ENCODE measurements around the gene KIF6.
"Not testable (repeated sequence)": the region's sequence is repeated elsewhere in the genome, so short reads cannot be mapped to it uniquely, and the experiment has no call there.

The KIF6 gene

GRCh38 chr6:39543095-39543494, 182.1 kb downstream of the KIF6 start:
- DNase-seq, result no peak

DNA sequence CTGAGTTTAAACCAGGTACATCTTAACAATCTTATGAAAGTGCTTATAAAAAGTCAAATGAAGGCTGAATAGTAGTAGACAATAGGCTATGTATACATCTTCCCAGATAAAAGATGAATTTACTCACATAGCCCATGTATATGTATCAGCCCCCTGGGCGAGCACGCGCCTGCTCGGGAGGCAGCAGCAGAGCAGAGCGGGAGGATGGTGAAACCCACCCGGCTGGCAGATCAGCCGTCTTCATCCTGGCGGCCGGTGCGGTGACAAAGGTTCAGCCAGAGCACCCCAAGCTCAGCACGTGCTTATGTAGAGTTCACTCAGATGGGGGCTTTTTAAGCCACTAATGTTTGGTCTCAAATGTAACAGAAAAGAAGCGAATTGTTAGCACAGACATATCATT, 184.8 kb downstream of the KIF6 start:
- no peak for DNase-seq

DNA sequence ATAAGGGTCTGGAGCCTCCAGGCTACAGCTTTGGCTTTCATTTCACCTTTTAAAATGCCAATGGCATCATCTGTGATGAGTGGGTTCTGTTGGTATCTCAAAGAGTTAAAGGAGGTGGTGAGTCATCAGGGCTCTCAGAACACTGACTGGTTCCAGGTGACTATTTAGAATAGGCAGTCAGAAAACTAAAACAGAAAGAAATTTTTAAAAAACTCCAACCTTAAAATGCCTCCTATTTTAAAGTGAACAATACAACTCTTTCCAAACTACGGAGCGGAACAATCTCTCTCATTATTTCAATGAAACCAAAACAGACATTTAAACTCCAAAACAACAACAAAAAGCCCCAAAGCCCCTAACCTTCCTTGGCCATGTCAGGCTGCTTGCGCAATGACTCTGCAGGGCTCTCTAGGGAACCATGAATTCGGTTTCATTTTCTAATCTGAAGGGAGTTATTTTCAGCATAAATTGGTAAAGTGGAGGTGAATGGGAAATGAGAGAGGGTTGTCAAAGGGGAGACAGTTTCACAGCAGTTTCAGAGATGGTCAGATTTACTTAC, 194.9 kb downstream of the KIF6 start:
- DNase-seq, result no peak

- DNase-seq, result no peak
These were observed 197.2 kb downstream of the KIF6 start for GRCh38 chr6:39527792-39528564.

DNA sequence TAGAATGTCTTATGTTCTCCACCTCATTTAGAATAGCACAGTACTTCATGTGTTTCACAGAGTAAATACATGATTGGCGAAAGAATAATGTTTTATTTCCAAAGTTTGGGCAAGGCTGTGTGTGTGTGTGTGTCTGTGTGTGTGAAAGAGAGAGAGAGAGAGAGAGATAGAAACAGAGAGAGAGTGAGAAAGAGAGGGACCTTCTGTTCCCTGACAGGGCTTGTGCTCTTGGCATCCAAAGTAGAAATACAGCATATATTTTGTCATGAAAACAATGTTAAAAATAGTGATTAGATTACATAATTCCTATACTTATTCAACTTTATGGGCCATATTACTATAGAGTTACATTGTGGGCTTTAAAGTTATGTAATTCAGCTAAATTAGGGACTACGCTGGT, 201.2 kb downstream of the KIF6 start:
- DNase-seq, result no peak

- DNase-seq, result no peak
These were observed 203.2 kb downstream of the KIF6 start for GRCh38 chr6:39521958-39522357.

- DNase-seq, result no peak
These were observed 204.3 kb downstream of the KIF6 start for GRCh38 chr6:39520916-39521315.

DNA sequence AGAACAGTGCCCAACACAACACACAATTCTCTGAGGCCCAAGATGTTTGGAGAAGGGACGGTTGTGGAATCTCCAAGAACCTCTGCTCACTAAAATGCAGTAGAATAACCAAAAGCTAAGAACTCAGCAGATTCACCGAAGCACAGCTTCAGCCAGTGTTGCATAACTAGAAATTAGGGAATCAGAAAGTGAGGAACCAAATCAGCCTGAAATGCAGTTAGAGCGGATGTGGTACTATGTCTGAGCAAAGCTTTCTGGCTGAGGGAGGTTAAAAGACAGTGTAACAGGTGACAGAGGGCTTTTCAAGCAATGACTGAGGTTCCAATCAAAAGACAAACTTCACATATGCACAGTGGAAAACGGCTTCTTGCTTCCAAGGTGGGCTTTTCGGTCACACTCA, 204.8 kb downstream of the KIF6 start:
- no peak for DNase-seq

DNA sequence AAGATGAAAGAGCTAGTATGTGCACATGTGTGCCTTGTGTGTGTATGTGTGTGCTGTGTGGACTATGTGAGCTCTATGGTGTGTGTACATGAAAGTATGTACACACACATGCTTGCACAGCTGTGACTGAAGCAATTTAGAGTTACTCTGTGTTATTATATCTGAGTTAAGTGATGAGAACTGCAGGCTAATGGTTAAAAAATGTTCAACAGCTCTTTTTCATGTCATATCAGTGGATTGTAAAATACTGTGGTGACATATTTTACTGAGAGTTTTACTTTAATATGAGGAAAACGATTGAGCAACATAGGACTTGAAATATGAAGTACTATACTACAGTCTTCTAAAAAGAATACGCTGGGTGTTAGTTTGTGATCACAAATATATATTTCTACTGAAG, 207.0 kb downstream of the KIF6 start:
- no peak for DNase-seq

DNA sequence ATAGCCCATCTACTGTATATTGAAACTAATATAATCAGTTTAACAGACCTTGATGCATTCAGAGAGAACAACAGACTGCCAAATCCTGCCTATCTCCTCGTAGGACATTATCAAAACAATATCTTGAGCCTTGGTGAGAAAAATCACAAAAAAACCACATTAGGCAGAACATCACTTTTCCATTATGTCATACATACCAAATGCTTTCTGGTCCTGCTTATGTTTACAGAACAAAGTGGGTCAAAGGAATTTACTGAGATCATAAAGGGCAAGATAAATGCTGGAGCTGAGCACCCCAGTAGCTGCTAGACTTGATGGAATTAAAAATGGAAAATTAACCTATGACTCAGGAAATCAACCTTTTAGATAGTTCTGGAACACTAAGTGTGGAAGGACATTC, 207.5 kb downstream of the KIF6 start:
- no peak for DNase-seq

DNA sequence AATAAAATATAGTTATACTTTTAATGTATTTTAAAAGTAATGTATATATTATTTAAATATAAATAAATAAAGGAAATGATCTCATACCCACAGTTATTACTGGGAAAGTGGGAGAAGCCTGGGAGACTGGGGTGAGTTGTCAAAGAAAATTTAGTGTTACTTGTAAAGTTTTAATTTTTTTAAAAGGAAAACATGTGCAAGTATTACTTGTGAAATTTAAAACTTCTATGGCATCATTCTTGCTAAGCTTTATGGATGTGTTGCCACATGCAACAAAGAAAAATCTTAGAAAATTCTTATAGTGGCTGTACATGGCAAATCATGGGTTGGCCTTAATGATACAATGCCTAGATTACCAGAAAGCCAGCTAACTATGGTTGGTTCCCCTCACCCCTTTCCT, 208.7 kb downstream of the KIF6 start:
- DNase-seq, result no peak

DNA sequence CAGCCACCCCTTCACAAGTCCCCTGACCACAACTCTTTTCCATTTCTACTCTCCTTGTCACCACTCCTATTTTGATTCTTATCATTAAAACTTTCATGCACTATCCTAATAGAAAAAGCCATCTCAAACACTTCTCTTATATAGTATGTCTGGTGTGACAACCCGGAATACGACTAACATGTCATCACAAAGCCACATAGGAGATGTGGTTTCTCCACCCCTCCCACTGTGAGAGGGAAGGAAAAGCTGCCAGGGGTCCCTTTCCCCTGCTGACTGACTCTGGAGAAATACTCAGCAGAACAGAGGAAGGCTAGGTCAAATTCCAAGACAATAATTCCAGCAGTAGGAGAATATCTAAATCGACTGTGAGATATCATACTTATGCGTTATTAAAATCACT, 209.7 kb downstream of the KIF6 start:
- DNase-seq, result no peak

GRCh38 chr6:39515006-39515405, 210.2 kb downstream of the KIF6 start:
- DNase-seq, result no peak

DNA sequence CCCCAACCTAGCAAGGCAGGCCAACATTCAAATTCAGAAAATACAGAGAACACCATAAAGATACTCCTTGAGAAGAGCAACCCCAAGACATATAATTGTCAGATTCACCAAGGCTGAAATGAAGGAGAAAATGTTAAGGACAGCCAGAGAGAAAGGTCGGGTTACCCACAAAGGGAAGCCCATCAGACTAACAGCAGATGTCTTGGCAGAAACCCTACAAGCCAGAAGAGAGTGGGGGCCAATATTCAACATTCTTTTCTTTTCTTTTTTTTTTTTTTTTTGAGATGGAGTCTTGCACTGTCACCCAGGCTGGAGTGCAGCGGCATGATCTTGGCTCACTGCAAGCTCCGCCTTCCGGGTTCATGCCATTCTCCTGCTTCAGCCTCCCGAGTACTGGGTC, 215.4 kb downstream of the KIF6 start:
- DNase-seq, result not testable (repeated sequence)

GRCh38 chr6:39508515-39508914, 216.7 kb downstream of the KIF6 start:
- DNase-seq, result no peak

DNA sequence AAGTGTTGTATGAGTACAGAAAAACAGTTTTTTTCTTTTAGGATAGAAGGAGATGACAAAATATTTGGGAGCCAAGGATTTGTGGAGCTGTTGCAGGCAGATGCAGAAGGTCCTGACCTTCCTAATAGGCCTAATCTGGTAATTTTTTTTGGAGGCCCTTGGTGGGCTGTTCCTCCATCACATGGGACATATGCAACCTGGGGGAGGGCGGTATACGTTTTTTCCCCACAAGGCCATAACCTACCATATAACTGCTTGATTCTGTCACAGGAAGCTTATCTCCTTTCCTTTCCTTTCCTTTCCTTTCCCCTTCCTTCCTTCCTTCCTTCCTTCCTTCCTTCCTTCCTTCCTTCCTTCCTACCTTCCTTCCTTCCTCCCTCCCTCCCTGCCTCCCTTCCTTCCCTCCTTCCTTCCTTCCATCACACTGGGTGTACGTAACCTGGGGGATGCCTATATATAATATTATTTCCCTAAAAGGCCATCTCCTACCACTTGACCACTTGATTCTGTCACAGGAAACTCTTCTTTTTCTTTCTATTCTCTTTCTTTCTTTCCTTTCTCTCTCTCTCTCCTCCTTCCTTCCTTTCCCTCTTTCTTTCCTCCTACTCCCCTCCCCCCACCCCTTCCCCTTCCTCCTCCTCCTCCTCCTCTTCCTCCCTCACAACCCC, 217.7 kb downstream of the KIF6 start:
- no peak for DNase-seq

DNA sequence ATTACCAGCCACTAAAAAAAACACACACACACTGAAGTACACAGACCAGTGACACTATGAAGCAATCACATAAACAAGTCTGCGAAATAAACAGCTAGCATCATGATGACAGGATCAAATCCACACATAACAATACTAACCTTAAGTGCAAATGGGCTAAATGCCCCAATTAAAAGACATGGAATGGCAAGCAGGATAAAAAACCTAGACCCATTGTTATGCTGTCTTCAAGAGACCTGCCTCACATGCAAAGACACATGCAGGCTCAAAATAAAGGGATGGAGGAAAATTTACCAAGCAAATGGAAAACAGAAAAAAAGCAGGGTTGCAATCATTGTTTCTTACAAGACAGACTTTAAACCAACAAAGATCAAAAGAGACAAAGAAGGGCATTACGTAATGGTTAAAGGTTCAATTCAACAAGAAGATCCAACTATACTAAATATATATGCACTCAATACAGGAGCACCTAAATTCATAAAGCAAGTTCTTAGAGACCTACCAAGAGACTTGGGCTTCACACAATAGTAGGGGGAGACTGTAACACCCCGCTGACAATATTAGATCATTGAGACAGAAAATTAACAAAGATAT, 222.7 kb downstream of the KIF6 start:
- DNase-seq, result not testable (repeated sequence)

GRCh38 chr6:39499053-39499452, 226.2 kb downstream of the KIF6 start:
- DNase-seq, result no peak

DNA sequence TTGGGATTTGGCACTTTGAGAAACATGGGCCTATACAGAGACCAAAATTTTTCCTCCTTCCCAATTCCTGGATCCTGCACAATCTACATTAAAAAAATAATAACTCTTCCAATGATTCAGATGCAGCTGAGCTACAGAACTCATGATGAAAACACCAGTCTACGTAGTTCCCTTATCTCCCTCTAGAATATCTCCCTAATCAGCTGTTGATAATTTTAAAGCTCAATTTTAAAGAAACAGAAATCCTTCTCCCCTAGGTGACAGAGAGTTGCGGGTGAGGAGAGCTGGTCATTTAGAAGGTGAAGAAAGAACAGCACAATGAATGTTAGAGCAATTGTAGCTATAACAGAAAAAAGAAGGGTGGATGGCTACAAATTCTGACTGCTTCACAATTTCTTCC, 227.1 kb downstream of the KIF6 start:
- no peak for DNase-seq

DNA sequence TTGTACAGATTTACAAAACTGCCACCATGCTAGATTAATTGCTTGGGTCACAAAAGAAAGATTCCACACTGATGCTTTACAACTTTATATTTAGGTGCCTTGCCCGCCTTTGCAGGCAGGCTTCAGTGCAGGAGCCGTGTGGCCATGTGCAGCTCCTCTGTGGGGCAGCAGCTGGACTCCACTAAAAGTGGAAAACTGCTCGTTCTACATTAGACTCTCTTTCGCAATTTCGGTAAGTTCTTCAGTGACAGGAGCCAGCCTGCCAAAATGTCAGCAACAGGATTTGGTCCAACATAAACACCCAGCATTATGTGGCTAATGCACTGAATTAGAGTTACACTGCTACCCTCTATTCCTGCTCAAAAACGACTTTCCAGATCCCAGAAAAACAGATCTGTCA, 228.3 kb downstream of the KIF6 start:
- no peak for DNase-seq

GRCh38 chr6:39496456-39496855, 228.8 kb downstream of the KIF6 start:
- DNase-seq, result no peak

DNA sequence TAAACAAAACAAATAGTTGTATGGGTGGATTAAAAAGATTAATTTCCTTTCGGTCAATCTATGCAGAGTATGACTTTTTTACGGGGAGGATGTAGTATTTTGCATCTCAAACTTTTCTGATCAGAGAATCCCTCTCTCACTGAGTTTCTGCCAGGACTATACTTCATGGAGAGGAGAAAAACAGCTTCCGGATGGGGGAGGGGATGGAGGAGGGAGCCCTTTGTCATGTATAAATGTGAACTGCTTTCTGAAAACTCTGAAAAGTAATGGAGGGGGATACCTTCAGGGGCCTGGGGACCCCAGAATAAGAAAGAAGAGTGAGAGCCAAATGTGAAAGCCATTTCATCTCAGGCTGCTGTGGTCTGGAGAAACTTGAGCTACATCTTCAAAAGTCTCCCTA, 229.6 kb downstream of the KIF6 start:
- no peak for DNase-seq

GRCh38 chr6:39494998-39495397, 230.2 kb downstream of the KIF6 start:
- DNase-seq, result no peak

DNA sequence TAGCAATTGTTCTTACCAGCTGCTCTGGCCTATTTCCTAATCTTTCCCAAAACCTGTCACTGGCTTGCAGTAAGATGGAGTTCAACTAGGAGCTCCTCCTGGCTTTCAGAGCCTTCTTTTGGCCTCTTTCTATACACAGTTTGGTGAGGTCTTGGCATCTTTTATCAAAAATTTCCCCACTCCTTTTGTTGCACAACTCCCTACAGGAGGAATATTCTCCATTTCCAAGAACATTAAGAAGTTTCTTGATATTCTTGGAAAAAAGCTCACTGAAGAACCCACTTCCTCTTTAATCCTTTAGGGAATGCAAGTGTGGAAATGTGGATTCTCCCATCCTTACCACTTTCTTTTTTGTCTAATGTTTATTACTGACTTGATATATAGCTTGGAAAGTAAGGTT, 231.4 kb downstream of the KIF6 start:
- no peak for DNase-seq
